ENCODE measurements around the gene GTF3C5. TPM values are rescaled to one million over a fixed set of nuclear protein-coding genes. Genes with fewer than 3 reads are reported as not detected.

GTF3C5 gene
- total RNA-seq, 1 experiment from 2014 or later = 79.6 TPM

- TF ChIP-seq CTCF (conservative IDR thresholded peaks at IDR 0.05) (no peak), EZH2 (IDR thresholded peaks at IDR 0.05; ENCODE audit: low read depth) (no peak)
- H3F3A ChIP-seq (ENCODE audit: insufficient read depth, low read depth) = no peaks in the 10 kb centered on the region
- ChIA-PET CTCF (no interaction called here), POLR2A (ENCODE audit: unreplicated experiment) (no interaction called here)
- BruUV-seq (replicated peaks) = no TSS peak
- no peaks in the 10 kb centered on the region for H3K36me3 ChIP-seq (ENCODE audit: low read depth)
- H3K4me1 ChIP-seq (replicated peaks; ENCODE audit: insufficient read depth) = no peaks in the 10 kb centered on the region
- no peaks in the 10 kb centered on the region for H3K27me3 ChIP-seq (ENCODE audit: insufficient read depth, low read depth)
- no peak overlapping the region for H3K4me2 ChIP-seq
- H4K20me1 ChIP-seq (ENCODE audit: insufficient read depth) = no peaks in the 10 kb centered on the region; the same call in 1 of the 2 replicates
- no peaks in the 10 kb centered on the region for H3K9me3 ChIP-seq (ENCODE audit: insufficient read depth, low read depth)
- no peaks in the 10 kb centered on the region for H3K9me2 ChIP-seq (ENCODE audit: insufficient read depth)
- H3K27ac ChIP-seq = no peak overlapping the region
- intact Hi-C loops (cut with micrococcal nuclease; ENCODE audit: unreplicated experiment) = no loop called here
- no peak overlapping the region for H2AFZ ChIP-seq
- H3K79me2 ChIP-seq (ENCODE audit: low read depth) = no peaks in the 10 kb centered on the region
- H3K4me3 ChIP-seq = no peak overlapping the region
- no peak for DNase-seq
Observed at GRCh38 chr9:133051966-133052539, 21.3 kb downstream of the GTF3C5 start.

- no peak overlapping the region for H3K27ac ChIP-seq
- H3F3A ChIP-seq (ENCODE audit: insufficient read depth, low read depth) = no peaks in the 10 kb centered on the region; the same call in 1 of the 2 replicates
- no peaks in the 10 kb centered on the region for H3K27me3 ChIP-seq (ENCODE audit: insufficient read depth, low read depth)
- H3K4me1 ChIP-seq (replicated peaks; ENCODE audit: insufficient read depth) = no peaks in the 10 kb centered on the region
- no peaks in the 10 kb centered on the region for H3K9me2 ChIP-seq (ENCODE audit: insufficient read depth)
- H3K79me2 ChIP-seq (ENCODE audit: low read depth) = no peaks in the 10 kb centered on the region
- H3K9me3 ChIP-seq (ENCODE audit: insufficient read depth, low read depth) = no peaks in the 10 kb centered on the region
- no TSS peak for BruUV-seq (replicated peaks)
- DNase-seq = no peak
- H2AFZ ChIP-seq = no peak overlapping the region
- no peak overlapping the region for H3K4me3 ChIP-seq
- CTCF ChIA-PET = no interaction called here
- TF ChIP-seq EZH2 (IDR thresholded peaks at IDR 0.05; ENCODE audit: low read depth) (no peak), CTCF (conservative IDR thresholded peaks at IDR 0.05) (no peak)
- no peak overlapping the region for H3K4me2 ChIP-seq
- H3K36me3 ChIP-seq (ENCODE audit: low read depth) = no peaks in the 10 kb centered on the region
- POLR2A ChIA-PET (ENCODE audit: unreplicated experiment) = no interaction called here
- no peaks in the 10 kb centered on the region; the same call in 1 of the 2 replicates for H4K20me1 ChIP-seq (ENCODE audit: insufficient read depth)
- intact Hi-C loops (cut with micrococcal nuclease; ENCODE audit: unreplicated experiment) = no loop called here
Observed at GRCh38 chr9:133054194-133054890, 23.5 kb downstream of the GTF3C5 start.

- no TSS peak for BruUV-seq (replicated peaks)
- CTCF ChIA-PET = no interaction called here
- no peak overlapping the region for H3K27ac ChIP-seq
- no peak overlapping the region for H2AFZ ChIP-seq
- no peaks in the 10 kb centered on the region; the same call in 1 of the 2 replicates for H3F3A ChIP-seq (ENCODE audit: insufficient read depth, low read depth)
- H3K9me3 ChIP-seq (ENCODE audit: insufficient read depth, low read depth) = no peaks in the 10 kb centered on the region
- POLR2A ChIA-PET (ENCODE audit: unreplicated experiment) = no interaction called here
- intact Hi-C loops (cut with micrococcal nuclease; ENCODE audit: unreplicated experiment) = no loop called here
- H3K36me3 ChIP-seq (ENCODE audit: low read depth) = no peaks in the 10 kb centered on the region
- TF ChIP-seq CTCF (conservative IDR thresholded peaks at IDR 0.05) (no peak), EZH2 (IDR thresholded peaks at IDR 0.05; ENCODE audit: low read depth) (no peak)
- DNase-seq = no peak
- H3K4me3 ChIP-seq = no peak overlapping the region
- no peaks in the 10 kb centered on the region for H3K79me2 ChIP-seq (ENCODE audit: low read depth)
- no peaks in the 10 kb centered on the region for H3K9me2 ChIP-seq (ENCODE audit: insufficient read depth)
- no peaks in the 10 kb centered on the region for H3K27me3 ChIP-seq (ENCODE audit: insufficient read depth, low read depth)
- H4K20me1 ChIP-seq (ENCODE audit: insufficient read depth) = no peaks in the 10 kb centered on the region
- no peaks in the 10 kb centered on the region for H3K4me1 ChIP-seq (replicated peaks; ENCODE audit: insufficient read depth)
- no peak overlapping the region for H3K4me2 ChIP-seq
Observed at GRCh38 chr9:133054966-133055365, 24.2 kb downstream of the GTF3C5 start.

Data from PC-9 (cell line).